GM18505 (cell line): ENCODE measurements around the gene ANAPC2.

Experiments
- ATAC-seq: cut with Tn5 transposase; IDR thresholded peaks from one replicate; pipeline ENCODE4 v1.9.1; 2021; ENCODE audit not compliant: unreplicated experiment
- POLR2A ChIP-seq: IDR thresholded peaks from 4 replicates; pipeline ENCODE4 v1.6.1; 2011; ENCODE audit warnings: borderline replicate concordance; ENCODE audit not compliant: insufficient read depth, insufficient read length; ENCODE audit errors: extremely low read depth

Gene ANAPC2

DNA sequence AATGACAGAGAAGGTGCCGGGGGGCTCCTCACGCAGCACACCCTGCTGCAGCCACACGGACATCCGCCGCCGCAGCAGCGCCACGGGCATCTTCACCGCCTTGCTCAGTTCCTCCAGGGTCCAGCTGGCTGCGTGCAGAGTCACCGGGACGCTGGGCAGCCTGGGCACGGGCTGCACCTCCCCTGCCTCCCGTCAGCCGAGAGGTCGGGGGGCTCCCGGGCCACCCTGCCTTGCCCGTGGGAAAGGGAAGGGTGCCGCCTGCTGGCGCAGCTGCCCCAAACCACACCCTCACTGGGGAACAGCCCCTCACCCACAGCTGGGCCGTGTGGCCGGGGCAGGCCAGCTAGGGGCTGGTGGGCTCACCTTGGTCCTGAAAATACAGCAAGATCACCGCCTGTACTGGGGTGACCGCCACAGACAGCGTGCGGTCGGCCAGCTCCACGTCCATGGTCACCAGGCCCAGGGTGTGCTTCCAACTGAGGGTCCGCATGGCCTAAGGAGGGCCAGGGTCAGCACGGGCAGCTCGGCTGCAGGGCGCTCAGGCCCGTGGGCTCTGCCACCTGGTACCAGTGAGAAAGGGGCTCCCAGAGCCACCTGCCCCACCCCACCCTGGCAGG lies 12.9 kb downstream of the ANAPC2 start:
- no peak for ATAC-seq

DNA sequence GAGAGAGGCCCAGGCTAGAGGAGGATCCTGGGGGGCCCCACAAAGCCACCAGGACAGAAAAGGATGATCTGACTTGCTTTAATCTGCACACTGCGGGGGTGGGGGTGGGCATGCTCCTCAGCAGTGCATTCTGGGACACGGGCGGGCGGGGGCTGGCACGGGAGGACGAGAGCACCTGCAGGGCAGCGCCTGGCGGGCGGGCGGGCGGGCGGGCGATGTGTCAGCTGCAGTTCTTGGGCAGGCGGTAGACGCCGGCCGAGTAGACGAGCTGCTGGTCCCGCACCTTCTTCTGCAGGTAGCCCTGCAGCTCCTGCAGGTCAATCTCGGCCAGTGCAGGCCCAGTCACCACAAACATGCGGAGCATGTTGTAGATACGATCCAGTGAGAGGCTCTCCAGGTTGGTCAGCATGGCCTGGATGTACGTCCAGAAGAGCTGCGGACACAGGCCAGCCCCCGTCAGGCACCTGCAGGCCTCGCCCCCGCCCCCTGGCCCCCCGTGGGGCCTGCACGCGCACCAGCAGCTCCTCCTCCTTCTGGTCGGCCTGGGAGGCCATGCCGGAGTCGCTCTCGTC lies 13.6 kb downstream of the ANAPC2 start:
- no peak for TF ChIP-seq POLR2A
- ATAC-seq, result no peak

More for the DNA sequence above, 12.9 kb downstream of the ANAPC2 start:
- TF ChIP-seq POLR2A, result no peak

DNA sequence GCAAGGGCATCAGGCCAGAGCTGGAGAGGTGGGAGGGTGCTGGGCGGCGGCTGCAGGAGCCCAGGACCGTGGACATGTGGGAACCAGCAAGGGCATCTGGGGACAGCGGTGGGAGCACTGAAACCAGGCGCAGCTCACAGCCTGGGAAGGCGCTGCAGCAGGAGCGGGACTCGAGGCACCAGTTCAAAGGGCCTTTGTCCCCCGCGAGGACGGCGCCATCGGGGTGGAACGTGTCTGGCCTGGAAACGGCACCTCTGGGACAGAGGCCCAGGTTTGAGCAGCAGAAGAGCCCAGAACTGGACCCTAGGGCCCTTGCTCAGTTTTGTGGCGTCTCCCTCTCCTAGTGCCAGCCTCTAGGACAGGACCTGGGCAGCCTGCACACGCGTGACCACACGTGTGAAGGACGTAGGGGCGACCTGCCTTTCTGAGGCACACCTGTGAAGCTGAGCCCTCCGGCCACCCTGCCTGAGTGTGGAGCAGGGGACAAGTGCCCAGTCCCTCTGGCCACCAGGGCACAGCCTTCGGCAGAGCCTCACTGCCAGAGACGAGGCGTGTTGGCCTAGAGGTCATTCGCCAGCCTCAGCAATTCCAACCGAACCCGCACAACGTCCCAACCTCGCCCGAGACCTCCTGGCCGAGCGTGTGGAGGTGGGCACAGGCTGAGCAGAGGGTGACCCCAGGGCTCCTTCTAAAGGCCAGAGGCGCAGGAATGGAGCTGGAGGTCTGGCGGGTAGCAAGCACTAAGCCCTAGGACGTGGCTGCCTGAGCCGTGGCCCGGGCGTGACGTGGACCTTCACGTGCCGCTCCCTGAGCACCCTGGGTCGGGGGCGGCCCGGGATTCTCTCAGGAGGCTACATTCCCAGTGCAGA lies 14.3 kb downstream of the ANAPC2 start:
- ATAC-seq, result no peak
- no peak for TF ChIP-seq POLR2A

DNA sequence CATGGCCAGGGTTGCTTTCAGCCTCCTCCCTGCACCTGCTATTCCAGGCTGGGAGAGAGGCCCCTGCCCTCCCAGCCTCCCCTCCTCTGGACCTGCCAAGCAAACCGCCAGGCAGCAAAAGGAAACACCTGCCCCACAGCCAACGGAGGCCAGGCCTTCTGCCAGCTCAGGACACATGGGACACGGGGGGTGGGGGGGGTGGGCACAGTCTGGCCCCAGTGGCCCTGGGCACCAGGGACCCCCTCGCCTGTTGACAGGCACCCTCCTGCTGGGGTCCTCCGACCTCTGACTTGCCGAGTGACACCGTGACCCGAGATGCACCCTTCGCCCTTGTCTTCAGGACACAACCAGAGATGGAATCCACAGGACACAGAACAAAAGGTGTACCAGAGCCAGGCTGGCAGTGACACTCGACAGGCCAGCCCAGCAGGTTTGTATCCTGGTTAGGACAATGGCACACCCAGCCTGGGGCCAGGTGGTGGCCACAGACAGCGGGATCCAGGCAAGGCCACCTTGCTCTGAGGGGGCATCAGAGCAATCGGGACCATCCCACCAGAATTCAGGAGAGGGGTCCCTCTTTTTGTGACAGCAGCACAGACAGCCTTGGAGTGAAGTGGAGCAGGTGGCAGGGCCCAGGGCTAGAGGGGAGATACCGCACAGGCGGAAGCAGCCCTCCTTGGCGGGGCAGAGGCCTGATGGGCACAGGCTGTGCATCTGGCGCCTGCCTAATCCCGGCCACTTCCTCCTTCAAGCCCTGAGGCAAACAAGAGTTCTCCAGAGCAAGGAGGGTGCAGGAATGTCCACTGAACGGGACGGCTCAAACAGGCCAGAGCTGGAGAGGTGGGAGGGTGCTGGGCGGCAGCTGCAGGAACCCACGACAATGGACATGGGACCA lies 15.2 kb downstream of the ANAPC2 start:
- no peak for ATAC-seq
- no peak for TF ChIP-seq POLR2A

DNA sequence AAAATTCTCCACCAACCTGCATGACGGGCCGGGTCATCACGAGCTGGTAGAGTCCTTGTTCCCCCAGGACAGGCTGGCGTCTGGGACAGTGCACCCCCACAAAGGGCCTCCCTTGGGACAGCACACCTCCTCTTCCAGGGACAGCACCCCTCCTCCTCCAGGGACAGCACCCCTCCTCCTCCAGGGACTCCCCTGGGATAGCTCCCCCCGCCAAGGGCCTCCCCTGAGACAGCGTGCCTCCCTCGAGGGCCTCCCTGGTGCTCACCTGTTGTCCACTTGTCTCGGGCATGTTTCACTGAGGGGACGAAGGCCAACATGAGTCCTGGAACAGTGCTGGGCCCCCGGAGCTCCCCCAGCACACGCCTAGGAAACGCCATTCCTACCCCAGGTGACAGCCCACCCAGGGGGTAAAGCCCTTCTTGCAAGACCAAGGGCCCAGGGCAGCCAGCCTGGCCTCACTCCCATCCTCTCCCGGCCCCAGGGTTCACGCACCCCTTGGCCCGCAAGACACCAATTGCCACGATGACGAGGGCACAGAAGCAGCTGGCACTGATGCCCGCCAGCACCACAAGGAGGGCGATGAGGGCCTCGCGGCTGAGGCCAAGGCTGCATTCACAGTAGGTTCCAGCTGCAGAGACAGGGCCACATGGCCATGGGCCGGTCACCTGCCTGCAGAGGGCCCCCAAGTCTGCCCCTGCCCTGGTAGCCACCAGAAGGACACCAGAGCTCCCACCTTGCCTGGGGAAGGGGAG lies 17.0 kb downstream of the ANAPC2 start:
- no peak for TF ChIP-seq POLR2A
- no peak for ATAC-seq

DNA sequence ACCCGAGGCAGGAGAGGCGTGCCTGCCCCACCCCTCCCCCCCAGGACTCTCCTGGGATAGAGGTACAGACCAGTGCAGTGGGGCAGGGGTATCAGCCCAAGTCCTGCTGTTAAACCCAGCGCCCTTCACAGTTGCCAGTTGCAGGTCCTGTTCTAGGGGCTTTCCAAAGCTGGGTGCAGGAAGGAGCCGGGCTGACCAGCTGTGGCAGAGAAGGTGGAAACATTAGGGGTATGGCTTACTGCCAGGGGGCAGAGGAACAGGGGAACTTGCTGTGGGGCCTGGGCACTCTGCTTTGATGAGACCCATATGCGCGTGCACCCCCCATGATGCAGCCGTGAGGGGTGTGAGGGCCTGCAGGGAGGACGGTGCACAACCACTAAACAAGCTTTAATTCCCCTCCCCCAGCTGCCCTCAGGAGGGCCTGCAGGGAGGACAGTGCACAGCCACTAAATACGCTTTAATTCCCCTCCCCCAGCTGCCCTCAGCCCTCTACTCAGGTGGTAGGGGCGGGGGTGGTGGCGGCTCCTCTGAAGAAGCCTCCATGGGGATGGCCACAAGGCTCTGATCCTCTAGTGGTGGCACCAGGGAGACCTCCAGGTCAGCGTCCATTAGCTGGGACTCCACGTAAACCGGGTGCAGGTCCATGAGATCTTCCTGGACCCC lies 17.7 kb downstream of the ANAPC2 start:
- TF ChIP-seq POLR2A, result no peak
- ATAC-seq, result no peak

DNA sequence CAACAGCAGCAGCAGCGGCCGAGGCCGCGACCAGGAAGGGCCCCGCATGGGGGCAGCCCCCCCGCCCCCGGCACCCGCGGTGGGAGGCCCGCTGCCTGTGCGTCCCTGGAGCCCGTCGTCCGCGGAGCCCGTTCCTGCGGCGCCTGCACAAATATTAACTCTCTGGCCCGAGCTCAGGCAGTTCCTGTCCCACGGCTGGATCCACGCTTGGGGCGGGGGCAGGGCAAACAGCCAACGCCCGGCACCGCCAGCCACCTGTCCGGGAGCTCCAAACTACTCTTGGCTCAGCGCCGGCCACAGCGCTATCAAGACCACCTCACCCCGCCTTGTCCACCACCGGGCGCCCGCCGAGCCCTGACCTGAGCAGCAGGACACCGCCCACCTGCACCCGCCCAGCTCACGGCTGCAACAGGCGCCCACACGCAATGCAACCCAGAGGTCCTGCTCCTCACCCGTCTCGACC lies 18.4 kb downstream of the ANAPC2 start, which contains the start of gene LRRC26:
TSS of gene LRRC26 (minus strand) at position 156 of the 463 bp plus-strand sequence. CDS start at position 48, 108 bp downstream.
- no peak for ATAC-seq
- TF ChIP-seq POLR2A, result no peak

DNA sequence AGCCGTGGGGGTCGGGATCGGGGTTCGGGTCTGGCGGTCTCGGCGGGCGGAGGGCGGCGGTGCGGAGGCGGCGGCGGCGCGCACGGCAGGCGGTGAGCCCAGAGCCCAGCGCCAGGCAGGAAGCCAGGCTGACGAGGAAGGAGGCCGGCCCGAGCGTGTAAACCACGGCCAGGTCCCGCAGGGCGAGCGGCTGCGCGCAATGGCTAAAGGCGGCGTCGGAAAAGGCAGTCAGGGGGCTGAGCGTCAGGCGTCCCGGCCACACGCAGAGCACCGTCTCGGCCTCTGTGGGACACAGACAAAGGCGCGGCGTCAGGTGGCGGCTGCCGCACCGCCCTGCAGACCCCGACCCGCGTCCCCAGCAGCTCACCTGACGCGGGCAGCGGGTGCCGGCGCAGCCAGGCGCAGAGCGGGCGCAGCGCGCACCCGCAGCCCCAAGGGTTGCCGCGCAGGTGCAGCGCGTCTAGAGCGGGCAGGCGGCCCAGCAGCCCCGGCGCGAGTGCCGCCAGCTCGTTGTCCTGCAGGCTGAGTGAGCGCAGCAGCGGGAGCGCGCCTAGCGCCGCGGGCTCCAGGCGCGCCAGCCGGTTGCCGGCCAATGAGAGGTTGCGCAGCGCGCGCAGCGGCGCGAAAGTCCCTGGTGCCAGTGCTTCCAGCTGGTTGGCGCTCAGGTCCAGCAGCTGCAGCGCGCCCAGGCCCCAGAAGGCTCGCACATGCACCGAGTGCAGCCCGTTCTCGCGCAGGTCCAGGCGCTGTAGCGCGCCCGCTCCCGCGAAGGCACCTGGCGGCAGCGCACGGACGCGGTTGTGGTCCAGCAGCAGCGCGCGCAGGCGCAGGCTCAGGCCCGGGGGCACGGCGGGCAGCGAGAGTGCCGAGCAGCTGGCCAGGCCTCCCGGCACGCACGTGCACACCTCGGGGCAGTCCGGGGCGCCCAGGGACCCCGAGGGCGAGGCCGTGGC lies 19.2 kb downstream of the ANAPC2 start:
- TF ChIP-seq POLR2A, result no peak
- no peak for ATAC-seq

DNA sequence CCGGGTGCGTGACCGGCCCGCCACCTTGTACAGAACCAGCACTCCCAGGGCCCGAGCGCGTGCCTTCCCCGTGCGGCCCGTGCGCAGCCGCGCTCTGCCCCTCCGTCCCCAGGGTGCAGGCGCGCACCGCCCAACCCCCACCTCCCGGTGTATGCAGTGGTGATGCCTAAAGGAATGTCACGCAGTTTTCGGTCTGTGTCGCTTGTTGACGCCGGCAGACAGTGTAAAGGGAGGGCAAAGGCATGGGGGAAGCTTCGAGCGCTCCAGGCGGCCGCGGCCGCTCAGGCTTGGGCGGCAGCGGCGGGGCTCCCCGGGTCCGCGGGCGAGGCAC lies 19.8 kb downstream of the ANAPC2 start:
- TF ChIP-seq POLR2A, result no peak
- no peak for ATAC-seq

DNA sequence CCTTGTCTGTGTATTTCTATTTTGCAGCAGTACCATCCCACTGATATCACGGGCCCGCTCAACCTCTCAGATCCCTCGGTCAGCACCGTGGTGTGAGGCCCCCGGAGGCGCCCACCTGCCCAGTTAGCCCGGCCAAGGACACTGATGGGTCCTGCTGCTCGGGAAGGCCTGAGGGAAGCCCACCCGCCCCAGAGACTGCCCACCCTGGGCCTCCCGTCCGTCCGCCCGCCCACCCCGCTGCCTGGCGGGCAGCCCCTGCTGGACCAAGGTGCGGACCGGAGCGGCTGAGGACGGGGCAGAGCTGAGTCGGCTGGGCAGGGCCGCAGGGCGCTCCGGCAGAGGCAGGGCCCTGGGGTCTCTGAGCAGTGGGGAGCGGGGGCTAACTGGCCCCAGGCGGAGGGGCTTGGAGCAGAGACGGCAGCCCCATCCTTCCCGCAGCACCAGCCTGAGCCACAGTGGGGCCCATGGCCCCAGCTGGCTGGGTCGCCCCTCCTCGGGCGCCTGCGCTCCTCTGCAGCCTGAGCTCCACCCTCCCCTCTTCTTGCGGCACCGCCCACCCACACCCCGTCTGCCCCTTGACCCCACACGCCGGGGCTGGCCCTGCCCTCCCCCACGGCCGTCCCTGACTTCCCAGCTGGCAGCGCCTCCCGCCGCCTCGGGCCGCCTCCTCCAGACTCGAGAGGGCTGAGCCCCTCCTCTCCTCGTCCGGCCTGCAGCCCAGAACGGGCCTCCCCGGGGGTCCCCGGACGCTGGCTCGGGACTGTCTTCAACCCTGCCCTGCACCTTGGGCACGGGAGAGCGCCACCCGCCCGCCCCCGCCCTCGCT lies 20.4 kb downstream of the ANAPC2 start:
- no peak for TF ChIP-seq POLR2A
- ATAC-seq, result no peak
